ENCODE measurements around the gene ATP13A4.

The ATP13A4 gene, protein sequence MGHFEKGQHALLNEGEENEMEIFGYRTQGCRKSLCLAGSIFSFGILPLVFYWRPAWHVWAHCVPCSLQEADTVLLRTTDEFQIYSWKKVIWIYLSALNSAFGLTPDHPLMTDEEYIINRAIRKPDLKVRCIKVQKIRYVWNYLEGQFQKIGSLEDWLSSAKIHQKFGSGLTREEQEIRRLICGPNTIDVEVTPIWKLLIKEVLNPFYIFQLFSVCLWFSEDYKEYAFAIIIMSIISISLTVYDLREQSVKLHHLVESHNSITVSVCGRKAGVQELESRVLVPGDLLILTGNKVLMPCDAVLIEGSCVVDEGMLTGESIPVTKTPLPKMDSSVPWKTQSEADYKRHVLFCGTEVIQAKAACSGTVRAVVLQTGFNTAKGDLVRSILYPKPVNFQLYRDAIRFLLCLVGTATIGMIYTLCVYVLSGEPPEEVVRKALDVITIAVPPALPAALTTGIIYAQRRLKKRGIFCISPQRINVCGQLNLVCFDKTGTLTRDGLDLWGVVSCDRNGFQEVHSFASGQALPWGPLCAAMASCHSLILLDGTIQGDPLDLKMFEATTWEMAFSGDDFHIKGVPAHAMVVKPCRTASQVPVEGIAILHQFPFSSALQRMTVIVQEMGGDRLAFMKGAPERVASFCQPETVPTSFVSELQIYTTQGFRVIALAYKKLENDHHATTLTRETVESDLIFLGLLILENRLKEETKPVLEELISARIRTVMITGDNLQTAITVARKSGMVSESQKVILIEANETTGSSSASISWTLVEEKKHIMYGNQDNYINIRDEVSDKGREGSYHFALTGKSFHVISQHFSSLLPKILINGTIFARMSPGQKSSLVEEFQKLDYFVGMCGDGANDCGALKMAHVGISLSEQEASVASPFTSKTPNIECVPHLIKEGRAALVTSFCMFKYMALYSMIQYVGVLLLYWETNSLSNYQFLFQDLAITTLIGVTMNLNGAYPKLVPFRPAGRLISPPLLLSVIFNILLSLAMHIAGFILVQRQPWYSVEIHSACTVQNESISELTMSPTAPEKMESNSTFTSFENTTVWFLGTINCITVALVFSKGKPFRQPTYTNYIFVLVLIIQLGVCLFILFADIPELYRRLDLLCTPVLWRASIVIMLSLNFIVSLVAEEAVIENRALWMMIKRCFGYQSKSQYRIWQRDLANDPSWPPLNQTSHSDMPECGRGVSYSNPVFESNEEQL

DNA sequence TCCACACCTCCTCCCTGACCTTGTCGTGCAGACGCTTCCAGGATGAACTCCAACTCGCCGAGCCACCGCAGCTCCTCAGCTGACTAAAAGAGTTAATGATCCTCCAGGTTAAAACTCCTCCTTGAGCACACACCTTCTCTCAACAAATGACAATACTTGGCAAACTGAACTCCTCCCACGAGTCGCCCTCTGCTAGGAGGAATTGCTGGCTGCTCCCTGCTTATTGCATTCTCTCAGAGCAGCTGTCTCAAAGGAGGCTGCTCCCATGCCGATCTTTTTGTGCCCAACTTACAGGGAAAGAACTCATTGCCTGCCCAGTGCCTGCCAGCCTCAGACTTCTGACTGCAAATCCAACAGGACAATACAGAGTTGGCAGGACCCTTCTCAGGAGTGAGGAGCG, at the start of gene ATP13A4:
TSS of gene ATP13A4 (minus strand) at position 85 of the 400 bp plus-strand sequence. CDS start 96 bp downstream, outside the sequence.
- no peak for DNase-seq

DNA sequence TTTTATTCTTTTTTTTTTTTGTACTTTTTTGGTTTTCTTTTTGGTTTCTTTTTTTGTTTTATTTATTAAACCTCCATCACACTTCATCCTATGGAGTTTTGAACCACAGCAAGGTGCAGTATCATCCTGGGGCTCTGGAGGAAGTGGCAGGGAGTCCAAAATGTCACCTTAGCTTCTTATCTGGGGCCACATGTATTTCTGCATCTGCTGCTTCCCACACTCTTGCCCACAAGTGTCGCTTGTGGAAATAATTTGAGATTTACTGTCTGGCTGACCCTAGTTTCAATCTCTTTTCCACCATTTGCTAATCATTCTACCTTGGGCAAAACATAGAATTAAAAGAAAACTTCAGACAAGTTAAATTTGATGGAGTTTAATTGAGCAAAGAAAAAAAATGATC, 44.7 kb upstream of the ATP13A4 start:
- DNase-seq, result peak; percentile 39

DNA sequence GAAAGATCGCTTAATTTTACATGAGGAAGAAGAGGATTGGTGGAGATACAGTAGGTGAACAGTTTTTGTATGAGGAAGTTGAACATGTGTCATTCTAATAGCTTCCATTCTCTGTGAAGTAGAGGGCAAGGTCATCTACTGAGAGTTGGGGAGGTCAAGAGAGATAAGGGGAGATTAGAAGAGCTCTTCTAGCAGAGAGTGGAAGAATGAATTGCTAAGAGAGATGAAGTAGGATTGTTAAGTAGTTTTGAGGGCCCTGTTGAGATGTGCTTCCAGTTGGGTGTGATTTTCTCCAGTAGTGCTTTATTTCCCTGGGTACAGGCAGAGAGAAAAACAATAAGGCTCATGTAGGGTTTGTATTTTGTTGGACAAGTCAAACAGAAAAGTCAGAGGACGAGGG, 43.5 kb upstream of the ATP13A4 start:
- peak; percentile 22 for DNase-seq

DNA sequence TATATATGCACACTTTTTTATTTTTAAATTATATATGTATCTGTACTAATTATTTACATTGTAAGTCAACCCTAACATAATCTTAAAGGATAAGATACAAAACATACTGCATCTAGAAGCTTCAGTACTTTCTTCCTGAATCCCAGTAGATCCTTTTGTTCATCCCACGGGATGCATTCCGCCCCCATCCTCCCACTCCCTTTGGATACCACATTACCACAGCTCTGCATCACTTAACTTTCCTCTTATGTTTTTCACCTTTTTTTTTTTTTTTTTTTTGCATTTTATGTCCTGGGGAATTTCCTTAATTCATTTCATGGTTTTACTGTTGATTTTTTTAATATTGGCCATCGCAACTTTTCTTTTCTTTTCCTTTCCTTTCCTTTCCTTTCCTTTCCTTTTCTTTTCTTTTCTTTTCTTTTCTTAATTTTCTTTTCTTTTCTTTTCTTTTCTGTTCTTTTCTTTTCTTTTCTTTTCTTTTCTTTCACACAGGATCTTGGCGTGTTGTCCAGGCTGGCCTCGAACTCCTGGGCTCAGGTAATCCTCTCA, 41.3 kb upstream of the ATP13A4 start:
- no peak for DNase-seq

DNA sequence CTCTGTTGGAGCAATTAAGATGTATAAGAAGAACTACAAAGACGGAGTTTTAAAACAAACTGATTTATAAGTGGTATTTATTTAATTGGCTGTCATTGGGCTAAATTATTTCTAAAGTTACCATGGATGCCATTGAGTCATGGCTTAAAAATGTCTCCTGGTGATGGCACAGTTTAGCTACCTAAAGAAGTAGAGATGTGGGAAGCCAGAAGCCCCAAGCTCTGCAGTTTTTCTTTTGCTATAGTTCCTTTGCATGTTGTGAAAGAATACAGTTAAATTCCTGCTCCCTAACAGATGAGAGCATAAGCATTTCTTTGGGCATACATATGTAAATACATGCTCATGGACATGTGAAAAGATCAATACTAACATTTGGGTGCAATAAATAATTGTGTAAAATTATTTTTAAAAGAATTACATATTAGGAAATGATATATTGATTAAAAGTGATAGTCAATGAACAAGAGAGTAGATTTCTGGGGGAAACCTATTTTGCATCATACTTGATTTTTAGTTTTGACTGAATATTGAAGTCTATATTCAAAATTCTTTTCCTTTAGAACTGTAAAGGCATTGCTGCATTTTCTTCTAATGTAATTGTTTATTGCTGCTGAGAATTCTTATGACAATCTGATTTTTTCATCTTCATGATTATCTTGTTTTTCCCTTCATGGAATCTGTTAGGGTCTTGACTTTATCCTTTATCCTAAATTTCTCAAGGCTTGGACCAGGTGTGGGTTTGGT, 40.4 kb upstream of the ATP13A4 start:
- DNase-seq, result no peak

DNA sequence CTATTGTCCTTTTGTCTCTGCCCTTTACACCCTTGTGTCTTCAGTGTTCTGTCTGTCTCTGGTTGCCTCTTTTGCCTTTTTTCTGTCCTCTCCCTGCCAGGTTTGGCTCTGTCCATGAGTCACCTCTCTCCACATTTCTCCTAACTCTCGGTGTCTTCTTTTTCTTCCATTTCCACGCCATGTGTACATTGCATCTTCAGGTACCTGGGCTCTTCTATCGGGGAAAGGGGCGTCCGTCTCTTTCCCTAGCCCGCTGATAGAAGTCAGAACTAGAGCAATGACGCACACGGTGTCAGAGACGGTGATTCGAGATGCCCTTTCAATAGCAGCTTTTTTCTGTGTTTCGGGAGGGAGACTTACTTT, 39.0 kb upstream of the ATP13A4 start:
- DNase-seq, result no peak

DNA sequence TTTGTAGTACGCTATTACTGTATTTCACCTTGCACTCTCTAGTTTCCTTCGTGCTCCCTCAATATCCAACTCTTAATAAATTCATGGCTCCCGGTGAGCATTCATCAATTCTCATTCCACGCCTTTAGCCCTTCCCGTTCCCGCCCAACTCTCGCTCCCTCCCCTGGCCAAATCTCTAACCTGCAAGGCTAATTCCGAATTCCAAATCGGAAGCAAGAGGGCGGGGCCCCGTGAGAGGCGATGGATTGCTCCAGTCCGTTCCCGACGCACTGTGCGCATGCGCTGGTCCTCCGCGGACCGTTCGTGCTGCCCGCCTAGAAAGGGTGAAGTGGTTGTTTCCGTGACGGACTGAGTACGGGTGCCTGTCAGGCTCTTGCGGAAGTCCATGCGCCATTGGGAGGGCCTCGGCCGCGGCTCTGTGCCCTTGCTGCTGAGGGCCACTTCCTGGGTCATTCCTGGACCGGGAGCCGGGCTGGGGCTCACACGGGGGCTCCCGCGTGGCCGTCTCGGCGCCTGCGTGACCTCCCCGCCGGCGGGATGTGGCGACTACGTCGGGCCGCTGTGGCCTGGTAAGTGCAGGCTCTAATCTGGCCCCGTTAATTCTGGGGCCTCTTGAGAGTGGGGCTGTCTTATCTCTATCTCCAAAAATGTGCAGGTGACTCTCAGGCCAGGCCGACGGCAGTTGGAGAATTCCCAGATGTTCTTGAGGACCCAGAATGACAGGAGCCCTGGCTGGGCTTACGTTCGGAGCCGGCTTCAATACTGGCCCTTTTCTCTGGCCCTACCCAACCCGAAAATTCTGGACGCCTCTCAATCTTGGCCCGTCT, 38.4 kb upstream of the ATP13A4 start, which contains the start of gene OPA1:
TSS of gene OPA1 (plus strand) at position 368 of the 827 bp plus-strand sequence. CDS start at position 538, 170 bp downstream.
- DNase-seq, result peak; percentile 96

DNA sequence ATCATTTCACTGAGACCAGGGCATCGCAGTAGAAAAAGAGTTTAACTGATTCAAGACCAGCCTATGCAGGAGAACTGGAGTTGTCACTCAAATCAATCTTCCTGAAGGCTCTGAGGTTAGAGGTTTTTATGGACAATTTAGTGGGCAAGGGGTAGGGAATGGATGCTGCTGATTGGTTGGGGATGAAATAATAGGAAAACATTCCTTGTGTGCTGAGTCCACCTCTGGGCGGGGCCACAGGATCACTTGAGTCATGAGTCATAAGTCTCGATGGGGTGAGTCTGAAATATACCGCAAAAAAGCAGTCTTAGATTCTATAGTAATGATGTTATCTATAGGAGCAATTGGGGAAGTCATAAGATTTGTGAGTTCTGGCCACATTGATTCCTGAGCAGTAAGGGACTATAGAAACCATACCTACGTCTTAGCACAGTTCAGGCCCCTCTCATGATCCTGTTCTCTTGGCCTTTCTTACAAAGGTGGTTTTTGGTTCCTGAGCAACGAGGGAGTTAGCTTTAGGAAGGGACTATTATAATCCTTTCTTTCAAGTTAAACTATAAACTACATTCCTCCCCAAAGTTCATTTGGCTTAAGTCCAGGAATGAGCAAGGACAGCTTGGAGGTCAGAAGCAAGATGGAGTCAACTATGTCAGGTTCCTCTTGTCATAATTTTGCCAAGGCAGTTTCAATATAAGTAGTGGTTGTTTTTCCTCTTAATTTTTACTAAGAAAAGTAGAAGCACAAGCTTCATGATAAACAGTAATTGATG, 35.6 kb upstream of the ATP13A4 start:
- DNase-seq, result peak; percentile 77

DNA sequence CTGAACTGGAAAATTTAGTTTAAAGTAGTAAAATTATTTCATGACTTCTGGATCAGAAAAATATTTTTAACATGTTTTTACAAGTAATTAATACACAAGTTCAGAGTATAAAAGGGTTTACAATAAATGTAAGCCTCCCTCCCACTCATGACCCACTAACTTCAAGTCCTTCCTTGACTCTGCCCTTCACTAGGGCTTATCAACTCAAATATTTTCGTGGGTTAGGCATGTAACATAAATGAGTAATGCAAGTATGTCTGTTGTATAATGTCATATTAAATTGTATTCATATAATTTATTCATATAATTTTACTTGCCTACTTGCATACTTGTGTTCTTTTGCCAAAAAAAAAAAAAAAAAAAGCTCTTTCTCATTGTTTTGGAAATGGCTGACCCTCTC, 34.9 kb upstream of the ATP13A4 start:
- peak; percentile 18 for DNase-seq

DNA sequence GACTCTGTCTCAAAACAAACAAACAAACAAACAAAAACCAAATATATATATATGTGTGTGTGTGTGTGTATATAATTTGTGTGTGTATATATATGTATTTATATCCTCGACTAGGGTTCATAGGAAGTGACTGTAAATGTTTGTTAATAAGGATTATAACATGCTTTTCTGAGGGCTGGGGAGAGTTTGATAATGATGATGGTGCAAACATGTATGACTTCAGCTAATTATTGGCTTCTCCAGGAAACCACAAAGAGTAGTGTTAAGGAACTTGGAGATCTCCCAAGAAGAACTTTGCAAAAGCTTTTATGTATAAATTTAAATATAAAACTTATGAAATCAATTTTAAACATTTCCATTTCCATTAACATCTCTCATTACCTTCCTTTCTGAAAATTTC, 34.4 kb upstream of the ATP13A4 start:
- DNase-seq, result no peak

DNA sequence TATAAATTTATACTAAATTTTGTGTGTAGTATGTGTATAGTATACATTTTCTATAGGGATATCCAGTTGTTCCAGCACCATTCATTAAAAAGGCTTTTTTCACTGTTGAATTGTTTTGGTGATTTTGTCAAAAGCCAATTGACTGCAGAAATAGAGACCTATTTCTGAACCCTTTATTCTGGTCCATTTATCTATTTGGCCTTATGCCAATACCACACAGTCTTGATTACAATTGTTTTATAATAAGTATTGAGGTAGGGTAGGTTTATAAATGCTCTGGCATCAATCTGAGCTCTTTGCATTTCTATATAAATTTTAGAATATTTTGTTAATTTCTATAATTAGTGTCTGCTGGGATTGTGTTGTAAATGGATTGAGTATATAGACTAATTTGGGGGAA, 31.8 kb upstream of the ATP13A4 start:
- DNase-seq, result no peak

DNA sequence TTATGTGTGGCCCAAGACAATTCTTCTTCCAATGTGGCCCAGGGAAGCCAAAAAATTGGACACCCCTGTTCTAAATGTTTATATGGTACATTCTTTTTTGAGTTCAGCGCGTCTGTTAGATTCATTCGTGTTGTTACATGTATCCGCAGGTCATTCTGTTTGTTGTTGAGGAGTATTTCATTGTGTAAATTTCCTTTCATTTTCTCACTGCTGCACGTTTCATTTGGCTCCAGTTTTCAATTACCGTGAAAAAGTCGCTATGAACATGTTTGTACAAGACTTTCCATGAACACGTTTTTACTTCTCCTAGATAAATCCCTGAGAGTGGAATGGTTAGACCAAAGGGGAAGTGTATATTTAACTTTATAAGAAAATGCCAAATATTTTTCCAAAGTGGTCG, 30.8 kb upstream of the ATP13A4 start:
- DNase-seq, result no peak

DNA sequence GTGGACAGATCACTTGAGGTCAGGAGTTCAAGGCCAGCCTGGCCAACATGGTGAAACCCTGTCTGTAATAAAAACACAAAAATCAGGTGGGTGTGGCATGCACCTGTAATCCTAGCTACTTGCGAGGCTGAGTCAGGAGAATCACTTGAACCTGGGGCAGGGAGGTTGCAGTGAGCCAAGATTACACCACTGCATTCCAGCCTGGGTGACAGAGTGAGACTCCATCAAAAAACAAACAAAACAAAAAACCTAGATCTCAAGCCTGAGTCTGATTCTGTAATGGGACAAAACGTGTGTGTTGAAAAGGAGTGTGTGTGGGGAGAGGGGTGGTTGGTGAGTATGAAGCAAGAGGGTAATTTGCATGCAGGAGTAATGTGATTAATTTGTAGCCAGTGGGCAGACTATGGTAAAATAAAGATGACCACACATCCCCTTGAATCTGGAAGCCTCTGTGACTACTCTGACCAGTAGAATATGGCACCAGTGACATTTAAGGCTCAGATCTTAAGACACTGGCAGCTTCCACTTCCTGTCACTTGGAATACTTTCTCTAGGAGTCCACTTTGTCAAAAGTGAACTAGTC, 19.9 kb upstream of the ATP13A4 start:
- DNase-seq, result no peak

DNA sequence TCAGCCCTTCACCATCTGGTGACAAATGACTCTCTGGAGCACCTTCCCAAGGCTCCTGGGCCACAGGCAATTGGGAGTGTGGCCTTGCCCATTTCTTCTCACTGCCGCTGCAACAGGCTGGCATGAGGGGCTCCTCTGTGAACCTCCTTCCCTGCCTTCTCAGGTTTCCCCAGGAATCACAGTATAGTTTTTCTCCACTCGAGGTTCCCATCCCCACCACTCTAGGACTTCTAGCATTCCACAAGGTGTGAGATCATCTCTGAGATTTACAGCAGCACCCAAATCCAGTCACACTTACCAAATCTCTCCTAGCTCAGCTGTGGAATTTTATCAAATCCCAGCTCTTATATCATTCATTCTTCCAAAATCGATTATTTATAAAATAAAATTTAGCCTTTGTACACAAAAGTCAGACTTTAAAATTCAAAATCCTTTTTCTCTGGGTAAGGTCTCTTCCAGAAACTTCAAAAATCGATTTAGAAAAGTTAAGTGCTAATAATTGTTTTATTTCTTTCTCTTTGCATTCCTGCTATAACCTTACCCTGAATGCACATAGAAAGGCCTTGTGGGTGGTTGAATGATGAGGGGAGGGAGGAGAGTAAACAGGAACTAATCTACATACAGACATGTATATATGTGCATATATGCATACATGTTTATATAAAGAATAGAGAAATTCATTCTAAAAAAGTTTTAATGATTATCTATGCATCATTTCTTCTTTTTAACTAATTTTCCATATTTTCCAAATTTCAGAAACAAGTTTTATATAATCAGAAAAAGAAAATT, 18.9 kb upstream of the ATP13A4 start:
- no peak for DNase-seq

DNA sequence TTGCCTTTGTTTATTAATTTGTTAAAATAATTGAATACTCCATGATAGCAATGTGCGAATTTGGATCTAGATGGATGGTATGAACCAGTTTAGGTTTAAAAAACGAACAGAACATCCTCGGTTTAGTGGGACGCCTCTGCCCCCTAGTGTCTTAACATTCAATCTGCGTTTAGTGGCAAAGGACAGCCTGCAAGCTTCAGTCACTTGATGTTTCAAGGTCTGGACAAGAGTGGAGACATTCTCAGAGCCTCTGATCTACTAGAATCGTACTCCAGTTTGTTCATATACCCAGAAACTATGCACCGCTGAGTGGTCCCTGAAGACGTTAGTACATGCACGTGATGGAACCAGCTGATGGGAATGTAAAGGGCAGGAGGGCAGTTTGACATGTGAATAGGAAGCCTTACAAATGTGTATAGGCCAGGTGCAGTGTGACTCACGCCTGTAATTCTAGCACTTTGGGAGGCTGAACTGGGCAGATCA, 17.8 kb upstream of the ATP13A4 start:
- DNase-seq, result peak; percentile 77

DNA sequence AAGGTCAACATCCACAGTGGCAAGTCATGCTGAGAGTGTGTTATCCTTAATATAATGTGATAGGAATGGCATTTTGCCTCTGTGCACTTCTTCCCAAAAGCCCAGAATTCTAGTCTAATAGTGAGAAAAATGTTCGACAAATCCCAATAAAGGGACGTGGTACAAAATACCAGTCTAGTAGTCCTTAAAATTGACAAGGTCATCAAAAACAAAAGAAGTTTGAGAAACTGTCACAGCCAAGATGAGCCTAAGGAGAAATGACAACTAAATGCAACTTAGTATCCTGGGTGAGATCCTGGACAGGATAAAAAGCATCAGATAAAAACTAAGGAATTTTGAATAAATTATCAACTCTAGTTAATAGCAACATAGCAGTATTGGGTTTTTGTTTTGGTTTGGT, 14.4 kb upstream of the ATP13A4 start:
- no peak for DNase-seq

DNA sequence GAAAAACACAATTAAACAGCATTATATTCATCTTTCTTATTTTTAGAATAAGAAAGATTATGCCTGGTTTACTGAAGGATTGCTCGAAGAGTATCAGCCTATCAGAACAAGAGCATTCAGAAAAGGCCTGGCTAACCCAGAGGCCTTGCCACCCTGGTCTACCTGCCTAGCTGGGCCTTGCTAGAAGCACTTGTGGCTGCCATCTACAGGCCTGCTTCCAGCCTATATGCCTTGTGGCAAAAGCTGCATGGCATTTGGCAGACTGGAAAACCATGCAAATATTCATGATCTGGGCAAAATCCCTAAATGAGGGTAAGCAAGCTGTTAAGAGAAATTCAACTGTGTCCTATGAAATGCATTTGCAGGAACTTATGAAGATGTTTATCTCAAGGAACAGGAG, 9.3 kb upstream of the ATP13A4 start:
- DNase-seq, result no peak

DNA sequence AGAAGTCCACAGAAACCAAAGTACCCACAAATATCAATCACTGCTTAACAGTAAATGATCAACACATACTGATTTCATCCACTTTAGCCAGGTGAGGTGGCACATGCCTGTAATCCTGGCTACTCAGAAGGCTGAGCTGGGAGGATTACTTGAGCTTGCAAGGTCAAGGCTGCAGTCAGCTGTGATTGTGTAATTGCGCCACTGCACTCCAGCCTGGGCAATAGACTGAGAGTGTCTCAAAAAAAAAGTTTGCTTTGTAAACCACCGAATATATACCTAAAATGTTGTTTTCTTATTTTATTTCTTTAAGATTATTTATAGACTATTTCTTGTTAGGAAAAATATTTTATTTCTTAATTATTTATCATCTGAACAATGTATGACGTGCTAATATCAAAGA, 8.7 kb upstream of the ATP13A4 start:
- DNase-seq, result no peak

DNA sequence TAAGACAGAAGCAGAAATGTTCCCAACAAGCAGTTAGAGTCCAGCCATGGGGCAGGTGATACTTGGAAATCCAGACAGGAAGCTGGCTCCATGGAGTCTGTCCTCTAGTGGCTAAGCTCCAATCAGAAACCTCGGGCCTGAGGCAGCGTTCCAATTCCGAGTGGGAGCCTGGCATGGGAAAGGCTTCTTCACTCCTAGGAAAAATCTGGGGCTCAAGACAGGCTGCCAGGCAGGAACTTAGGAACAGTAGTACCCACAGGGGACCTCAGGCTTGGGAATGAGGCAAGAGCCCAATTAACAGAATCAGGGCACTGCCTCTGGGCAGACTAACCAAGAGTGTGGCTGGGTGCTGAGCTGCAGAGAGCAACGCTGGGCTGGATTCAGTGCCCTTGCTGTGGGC, 6.2 kb upstream of the ATP13A4 start:
- no peak for DNase-seq

All from OCI-M1 (cell line).